ENCODE data around the gene CARHSP1.

The CARHSP1 gene

GRCh38 chr16:8901320-8901861 lies 32.6 kb upstream of the CARHSP1 start:
- Mint-ChIP-seq H3K9me3 (no peaks in the 10 kb centered on the region), H3K4me3 (no peak overlapping the region), H3K27ac (no peak overlapping the region), H3K4me1 (ENCODE audit: low read depth) (peaks cover 1% of the 10 kb centered on the region), H3K36me3 (ENCODE audit: low read depth) (peaks cover 96% of the 10 kb centered on the region), H3K27me3 (no peaks in the 10 kb centered on the region)
- peak; percentile 16 for DNase-seq

GRCh38 chr16:8900343-8900742 lies 31.5 kb upstream of the CARHSP1 start:
- DNase-seq = no peak
- Mint-ChIP-seq H3K9me3 (no peaks in the 10 kb centered on the region), H3K27me3 (no peaks in the 10 kb centered on the region), H3K27ac (peak overlapping the region; percentile 61), H3K4me1 (ENCODE audit: low read depth) (no peaks in the 10 kb centered on the region), H3K4me3 (no peak overlapping the region), H3K36me3 (ENCODE audit: low read depth) (peaks cover 92% of the 10 kb centered on the region)

GRCh38 chr16:8899709-8900317 lies 31.0 kb upstream of the CARHSP1 start:
- H3K36me3 Mint-ChIP-seq (ENCODE audit: low read depth) = peaks cover 92% of the 10 kb centered on the region

GRCh38 chr16:8898660-8899318 lies 30.0 kb upstream of the CARHSP1 start:
- no peak overlapping the region for H3K4me3 Mint-ChIP-seq
- no peak overlapping the region for H3K27ac Mint-ChIP-seq

More at GRCh38 chr16:8899709-8900317, 31.0 kb upstream of the CARHSP1 start:
- Mint-ChIP-seq H3K27ac (peak overlapping the region; percentile 61), H3K9me3 (no peaks in the 10 kb centered on the region), H3K4me1 (ENCODE audit: low read depth) (no peaks in the 10 kb centered on the region), H3K27me3 (no peaks in the 10 kb centered on the region), H3K4me3 (no peak overlapping the region)
- peak; percentile 11 for DNase-seq

GRCh38 chr16:8894736-8895334 lies 26.0 kb upstream of the CARHSP1 start:
- Mint-ChIP-seq H3K36me3 (ENCODE audit: low read depth) (peaks cover 95% of the 10 kb centered on the region), H3K4me3 (no peak overlapping the region)

More at GRCh38 chr16:8898660-8899318, 30.0 kb upstream of the CARHSP1 start:
- peaks cover 95% of the 10 kb centered on the region for H3K36me3 Mint-ChIP-seq (ENCODE audit: low read depth)
- DNase-seq = no peak
- H3K27me3 Mint-ChIP-seq = no peaks in the 10 kb centered on the region
- no peaks in the 10 kb centered on the region for H3K4me1 Mint-ChIP-seq (ENCODE audit: low read depth)
- H3K9me3 Mint-ChIP-seq = no peaks in the 10 kb centered on the region

GRCh38 chr16:8893976-8894690 lies 25.3 kb upstream of the CARHSP1 start:
- Mint-ChIP-seq H3K27me3 (no peaks in the 10 kb centered on the region), H3K27ac (peak overlapping the region; percentile 81), H3K4me3 (no peak overlapping the region), H3K36me3 (ENCODE audit: low read depth) (peaks cover 91% of the 10 kb centered on the region), H3K4me1 (ENCODE audit: low read depth) (peaks cover 23% of the 10 kb centered on the region), H3K9me3 (no peaks in the 10 kb centered on the region)
- DNase-seq = no peak

More at GRCh38 chr16:8894736-8895334, 26.0 kb upstream of the CARHSP1 start:
- Mint-ChIP-seq H3K9me3 (no peaks in the 10 kb centered on the region), H3K27ac (peak overlapping the region; percentile 81), H3K4me1 (ENCODE audit: low read depth) (peaks cover 23% of the 10 kb centered on the region), H3K27me3 (no peaks in the 10 kb centered on the region)
- no peak for DNase-seq

GRCh38 chr16:8893426-8893825 lies 24.6 kb upstream of the CARHSP1 start:
- no peak for DNase-seq
- H3K9me3 Mint-ChIP-seq = no peaks in the 10 kb centered on the region
- peaks cover 23% of the 10 kb centered on the region for H3K4me1 Mint-ChIP-seq (ENCODE audit: low read depth)
- no peaks in the 10 kb centered on the region for H3K27me3 Mint-ChIP-seq
- H3K36me3 Mint-ChIP-seq (ENCODE audit: low read depth) = peaks cover 85% of the 10 kb centered on the region
- no peak overlapping the region for H3K4me3 Mint-ChIP-seq
- H3K27ac Mint-ChIP-seq = peak overlapping the region; percentile 4

- peaks cover 23% of the 10 kb centered on the region for H3K4me1 Mint-ChIP-seq (ENCODE audit: low read depth)
- peaks cover 84% of the 10 kb centered on the region for H3K36me3 Mint-ChIP-seq (ENCODE audit: low read depth)
- peak overlapping the region; percentile 68 for H3K4me3 Mint-ChIP-seq
- peak overlapping the region; percentile 98 for H3K27ac Mint-ChIP-seq
- peak; percentile 46 for DNase-seq
- H3K9me3 Mint-ChIP-seq = no peaks in the 10 kb centered on the region
- H3K27me3 Mint-ChIP-seq = no peaks in the 10 kb centered on the region
Measured at GRCh38 chr16:8892101-8892575, 23.3 kb upstream of the CARHSP1 start.

- Mint-ChIP-seq H3K4me3 (no peak overlapping the region), H3K4me1 (ENCODE audit: low read depth) (peaks cover 33% of the 10 kb centered on the region), H3K9me3 (no peaks in the 10 kb centered on the region), H3K27ac (peak overlapping the region; percentile 98), H3K36me3 (ENCODE audit: low read depth) (peaks cover 73% of the 10 kb centered on the region), H3K27me3 (peaks cover 5% of the 10 kb centered on the region)
- DNase-seq = no peak
Measured at GRCh38 chr16:8890549-8890921, 21.7 kb upstream of the CARHSP1 start.

GRCh38 chr16:8889893-8890548 lies 21.2 kb upstream of the CARHSP1 start:
- no peaks in the 10 kb centered on the region for H3K9me3 Mint-ChIP-seq
- no peak for DNase-seq
- peaks cover 8% of the 10 kb centered on the region for H3K27me3 Mint-ChIP-seq
- peaks cover 35% of the 10 kb centered on the region for H3K4me1 Mint-ChIP-seq (ENCODE audit: low read depth)
- peaks cover 68% of the 10 kb centered on the region for H3K36me3 Mint-ChIP-seq (ENCODE audit: low read depth)
- H3K4me3 Mint-ChIP-seq = no peak overlapping the region
- H3K27ac Mint-ChIP-seq = peak overlapping the region; percentile 98

- Mint-ChIP-seq H3K27me3 (peaks cover 8% of the 10 kb centered on the region), H3K27ac (peak overlapping the region; percentile 29), H3K4me1 (ENCODE audit: low read depth) (peaks cover 35% of the 10 kb centered on the region), H3K4me3 (no peak overlapping the region), H3K9me3 (no peaks in the 10 kb centered on the region), H3K36me3 (ENCODE audit: low read depth) (peaks cover 60% of the 10 kb centered on the region)
- no peak for DNase-seq
Measured at GRCh38 chr16:8888951-8889892, 20.4 kb upstream of the CARHSP1 start.

- Mint-ChIP-seq H3K4me3 (no peak overlapping the region), H3K27me3 (peaks cover 8% of the 10 kb centered on the region), H3K9me3 (no peaks in the 10 kb centered on the region), H3K4me1 (ENCODE audit: low read depth) (peaks cover 32% of the 10 kb centered on the region), H3K27ac (peak overlapping the region; percentile 55), H3K36me3 (ENCODE audit: low read depth) (peaks cover 48% of the 10 kb centered on the region)
- DNase-seq = no peak
Measured at GRCh38 chr16:8887952-8888560, 19.2 kb upstream of the CARHSP1 start.

- no peak for DNase-seq
- Mint-ChIP-seq H3K27ac (no peak overlapping the region), H3K4me3 (no peak overlapping the region), H3K27me3 (peaks cover 8% of the 10 kb centered on the region), H3K9me3 (no peaks in the 10 kb centered on the region), H3K36me3 (ENCODE audit: low read depth) (peaks cover 42% of the 10 kb centered on the region), H3K4me1 (ENCODE audit: low read depth) (peaks cover 28% of the 10 kb centered on the region)
Measured at GRCh38 chr16:8887431-8887765, 18.6 kb upstream of the CARHSP1 start.

Data from activated T-cell treated with anti-CD3 and anti-CD28 coated beads, Interleukin-2, amount 50 U/mL, for 24 hours (primary cell).